NCI-H2107 treated with DMSO at 0.1 percent for 48 hours (cell line): ENCODE measurements around the gene JAZF1.

Source experiments
- DNase-seq: peaks from one replicate; lab custom pipeline; 2025; ENCODE audit not compliant: unreplicated experiment; lab: John Stamatoyannopoulos, UW

Gene JAZF1

GRCh38 chr7:27795977-27796376, 384.6 kb downstream of the JAZF1 start:
- DNase-seq: no peak

GRCh38 chr7:27793780-27794179, 386.8 kb downstream of the JAZF1 start:
- no peak for DNase-seq

GRCh38 chr7:27788437-27788836, 392.2 kb downstream of the JAZF1 start:
- DNase-seq: no peak

GRCh38 chr7:27784399-27785053, 396.1 kb downstream of the JAZF1 start:
- DNase-seq: no peak

GRCh38 chr7:27782849-27783248, 397.7 kb downstream of the JAZF1 start:
- no peak for DNase-seq

GRCh38 chr7:27781188-27781587, 399.4 kb downstream of the JAZF1 start:
- no peak for DNase-seq
